ENCODE data around the gene PDGFA. TPM values are rescaled to one million over a fixed set of nuclear protein-coding genes. Genes with fewer than 3 reads are reported as not detected.

The PDGFA gene
- total RNA-seq: 65.6 and 92.4 TPM in 2 replicates

GRCh38 chr7:519484-520390 lies at the start of gene PDGFA:
TSS of gene PDGFA (minus strand) at chr7:519846. CDS start at chr7:519001, 845 bp downstream.
- TF ChIP-seq CTCF (IDR thresholded peaks at IDR 0.05; ENCODE audit: insufficient read depth, low read length, poor library complexity, severe bottlenecking): no peak
- H3K27me3 ChIP-seq (ENCODE audit: control insufficient read depth, insufficient read depth, low read length): peaks cover 30% of the 10 kb centered on the region
- H3K36me3 ChIP-seq (ENCODE audit: control insufficient read depth, insufficient read depth, low read length): no peaks in the 10 kb centered on the region
- no peak for DNase-seq (ENCODE audit: low read depth)
- H3K4me3 ChIP-seq (ENCODE audit: low read depth, low read length): peak within 1 kb of the TSS; percentile 61

GRCh38 chr7:568031-568951 lies 48.6 kb upstream of the PDGFA start:
- no peak overlapping the region for H3K4me3 ChIP-seq (ENCODE audit: low read depth, low read length)
- no peak for DNase-seq (ENCODE audit: low read depth)
- TF ChIP-seq CTCF (IDR thresholded peaks at IDR 0.05; ENCODE audit: insufficient read depth, low read length, poor library complexity, severe bottlenecking): no peak
- H3K36me3 ChIP-seq (ENCODE audit: control insufficient read depth, insufficient read depth, low read length): no peaks in the 10 kb centered on the region
- H3K27me3 ChIP-seq (ENCODE audit: control insufficient read depth, insufficient read depth, low read length): peaks cover 26% of the 10 kb centered on the region

- Histone ChIP-seq H3K4me3 (ENCODE audit: low read depth, low read length) (no peak overlapping the region), H3K36me3 (ENCODE audit: control insufficient read depth, insufficient read depth, low read length) (no peaks in the 10 kb centered on the region), H3K27me3 (ENCODE audit: control insufficient read depth, insufficient read depth, low read length) (peaks cover 18% of the 10 kb centered on the region)
- TF ChIP-seq CTCF (IDR thresholded peaks at IDR 0.05; ENCODE audit: insufficient read depth, low read length, poor library complexity, severe bottlenecking): no peak
- DNase-seq (ENCODE audit: low read depth): no peak
These were observed 47.7 kb upstream of the PDGFA start for GRCh38 chr7:567305-567883.

- Histone ChIP-seq H3K27me3 (ENCODE audit: control insufficient read depth, insufficient read depth, low read length) (peaks cover 5% of the 10 kb centered on the region), H3K4me3 (ENCODE audit: low read depth, low read length) (no peak overlapping the region), H3K36me3 (ENCODE audit: control insufficient read depth, insufficient read depth, low read length) (no peaks in the 10 kb centered on the region)
- no peak for DNase-seq (ENCODE audit: low read depth)
- no peak for TF ChIP-seq CTCF (IDR thresholded peaks at IDR 0.05; ENCODE audit: insufficient read depth, low read length, poor library complexity, severe bottlenecking)
These were observed 46.5 kb upstream of the PDGFA start for GRCh38 chr7:566100-566499.

- no peak for DNase-seq (ENCODE audit: low read depth)
- H3K4me3 ChIP-seq (ENCODE audit: low read depth, low read length): no peak overlapping the region
- no peaks in the 10 kb centered on the region for H3K36me3 ChIP-seq (ENCODE audit: control insufficient read depth, insufficient read depth, low read length)
- H3K27me3 ChIP-seq (ENCODE audit: control insufficient read depth, insufficient read depth, low read length): no peaks in the 10 kb centered on the region
- TF ChIP-seq CTCF (IDR thresholded peaks at IDR 0.05; ENCODE audit: insufficient read depth, low read length, poor library complexity, severe bottlenecking): no peak
These were observed 44.7 kb upstream of the PDGFA start for GRCh38 chr7:564176-564865.
